Endometrium (tissue), 2 donors: ENCODE results near the gene TRIM66.
A peak's percentile ranks its signal among the peaks of the same experiment; 100 is the strongest.

Experiments
- FAIRE-seq: peaks from 2 replicates; lab custom pipeline; 2012; peaks lifted over from hg19 to GRCh38; lab: Jason Lieb, UNC
- donor health status: control.
- donor health status: control.

TRIM66 gene

DNA sequence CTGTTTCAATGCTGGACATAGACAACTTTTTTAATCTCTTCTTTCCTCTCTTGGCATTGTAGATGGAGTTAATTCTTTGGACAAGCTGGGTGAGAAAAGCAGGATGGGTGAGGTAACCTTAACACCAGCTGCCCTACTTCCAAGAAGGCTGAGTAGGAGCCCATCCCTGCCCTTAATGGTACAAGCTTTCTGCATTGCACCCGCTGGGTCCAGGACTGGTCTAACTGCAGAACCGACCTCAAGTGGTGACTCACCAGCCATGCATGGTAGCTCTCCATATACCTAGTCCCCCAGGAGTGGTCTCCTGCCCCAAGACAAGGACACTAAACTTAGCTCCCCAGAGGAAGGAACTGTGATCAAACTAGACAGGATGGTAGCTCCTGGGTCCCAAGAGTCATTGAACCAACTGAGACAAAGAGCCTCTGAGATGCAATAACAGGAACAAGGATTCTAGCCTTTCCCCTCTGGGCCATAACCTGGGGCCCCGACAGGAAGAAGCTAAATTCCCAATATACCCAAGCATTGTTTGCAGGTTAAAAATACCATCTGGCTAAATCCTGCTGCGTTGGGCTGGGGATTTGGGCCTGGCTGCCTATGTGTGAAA lies 32.3 kb upstream of the TRIM66 start:
- no peak for FAIRE-seq

DNA sequence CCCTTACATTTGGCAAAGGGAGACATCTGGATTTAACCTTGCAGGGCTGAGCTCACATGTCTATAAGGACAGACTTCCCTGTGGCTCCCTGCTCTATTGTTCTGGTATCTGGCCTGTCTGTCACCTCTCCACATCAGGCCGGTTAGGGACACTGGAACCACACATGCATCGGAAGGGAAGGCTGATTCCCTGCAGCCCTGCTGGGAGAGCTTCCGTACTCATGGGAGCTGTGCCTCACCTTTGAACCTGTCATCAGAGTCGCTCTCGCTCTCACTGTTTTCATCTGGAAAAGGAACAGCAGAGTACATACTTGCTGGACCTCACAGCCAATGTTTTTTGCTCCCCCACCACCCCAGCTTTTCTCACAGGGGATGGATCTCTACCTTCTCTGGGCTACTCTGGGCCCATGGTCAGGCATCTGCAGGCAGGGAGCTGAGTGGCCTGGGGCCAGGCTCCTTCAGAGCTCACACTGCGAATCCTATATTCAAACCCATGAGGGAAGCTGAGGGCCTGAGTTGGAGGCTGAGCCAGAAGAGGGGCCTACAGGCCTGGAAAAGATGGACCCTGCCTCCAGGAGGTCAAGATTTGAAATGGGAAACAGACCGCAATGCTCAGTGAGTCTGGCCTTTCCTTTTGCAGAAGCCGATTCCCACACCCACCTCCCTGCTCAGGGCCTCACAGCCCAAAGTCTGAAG lies 31.4 kb upstream of the TRIM66 start:
- no peak for FAIRE-seq

DNA sequence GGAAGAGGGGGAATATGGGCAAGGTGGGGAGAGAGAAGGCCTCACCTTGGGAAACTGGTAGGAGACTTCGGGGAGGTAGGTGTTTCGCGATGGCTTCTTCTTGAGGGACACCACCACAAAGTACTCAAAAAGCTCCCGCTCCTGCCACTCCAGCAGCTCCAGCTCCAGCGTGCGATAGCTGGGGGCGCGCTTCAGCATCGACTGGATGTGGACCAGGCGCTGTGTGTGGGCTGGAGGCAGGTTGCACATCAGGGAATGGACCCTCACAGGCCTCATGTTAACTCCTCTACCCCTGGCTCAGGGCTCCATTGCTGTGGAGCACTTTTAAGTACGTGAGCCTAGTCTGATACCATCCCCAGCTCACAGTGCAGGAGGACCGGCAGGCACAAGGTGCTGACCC lies 30.0 kb upstream of the TRIM66 start:
- no peak for FAIRE-seq

GRCh38 chr11:8711895-8712442 lies 29.5 kb upstream of the TRIM66 start:
- FAIRE-seq: no peak

- FAIRE-seq: no peak
These were observed 27.3 kb upstream of the TRIM66 start for GRCh38 chr11:8709777-8710176.

DNA sequence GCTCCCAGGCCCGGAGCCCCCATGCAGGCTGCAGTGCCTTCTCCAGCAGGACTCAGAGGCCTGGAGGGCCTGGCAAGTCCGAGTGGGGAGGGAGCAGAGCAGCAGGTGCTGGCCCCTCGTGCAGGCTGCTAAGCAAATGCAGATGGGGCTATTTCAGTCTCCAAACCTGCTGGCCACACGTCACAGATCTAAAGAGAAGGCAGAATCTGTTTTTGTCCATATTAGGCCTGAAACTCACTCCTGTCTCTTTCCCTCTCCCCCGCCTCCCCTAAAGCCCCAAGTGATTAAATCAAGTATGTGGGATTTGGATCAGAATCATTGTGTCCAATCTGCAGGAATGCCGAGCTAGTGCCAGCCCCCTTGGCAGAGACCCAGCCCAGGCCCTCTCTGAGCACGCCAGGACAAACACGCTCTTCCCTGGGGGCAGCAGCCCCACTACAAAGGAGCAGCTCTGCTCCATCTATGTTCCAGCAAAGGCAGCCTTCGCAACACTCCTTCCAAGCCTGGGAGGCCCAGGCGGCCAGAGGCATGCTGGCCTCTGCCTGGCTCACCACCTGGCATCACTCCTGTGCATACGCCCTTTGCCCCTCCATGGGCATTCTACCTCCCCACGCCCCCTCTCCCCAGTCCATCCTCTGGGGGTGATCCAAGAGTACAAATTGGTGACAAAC lies 26.7 kb upstream of the TRIM66 start:
- FAIRE-seq: peak; percentile 8

- FAIRE-seq: no peak
These were observed 25.2 kb upstream of the TRIM66 start for GRCh38 chr11:8707541-8708191.

GRCh38 chr11:8706673-8707432 lies 24.4 kb upstream of the TRIM66 start:
- FAIRE-seq: no peak

DNA sequence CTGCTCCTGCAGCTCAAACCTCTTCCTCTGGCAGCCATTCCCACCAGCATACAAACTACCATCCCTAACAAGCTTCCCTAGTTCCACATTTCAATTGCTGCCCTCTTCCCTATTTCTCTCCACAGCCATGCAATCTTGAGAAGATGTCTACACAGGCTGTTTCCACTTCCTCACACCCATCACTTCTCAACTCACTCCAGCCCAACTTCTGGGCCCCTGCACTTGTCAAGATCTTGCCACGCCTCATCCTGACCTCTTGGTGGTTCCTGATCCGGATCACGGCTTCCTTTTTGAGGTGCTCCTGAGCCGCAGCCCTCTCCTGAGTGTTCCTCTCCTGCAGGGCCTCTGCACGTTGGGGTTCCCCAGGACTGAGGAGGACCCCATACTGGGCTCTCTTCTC lies 22.7 kb upstream of the TRIM66 start:
- FAIRE-seq: no peak

DNA sequence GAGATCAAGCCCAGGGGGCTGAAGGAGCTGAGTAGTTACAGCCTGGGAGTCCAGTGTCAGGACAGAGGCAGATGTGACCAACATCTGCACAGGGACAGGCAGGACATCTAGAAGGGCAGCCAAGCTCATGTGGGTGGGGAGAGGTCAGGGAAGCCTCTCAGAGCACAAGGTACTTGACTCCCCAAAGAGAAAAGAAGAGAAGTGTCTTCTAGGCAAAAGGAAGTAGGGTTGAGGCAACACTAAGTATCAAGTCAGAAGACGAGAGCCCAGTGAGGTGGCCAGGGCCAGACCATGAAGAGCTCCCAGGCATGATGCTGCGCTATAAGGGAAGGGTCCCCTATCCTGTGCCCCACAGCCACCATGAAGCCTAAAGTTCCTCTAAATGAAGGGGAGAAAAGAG lies 21.7 kb upstream of the TRIM66 start:
- FAIRE-seq: no peak

GRCh38 chr11:8702598-8702915 lies 20.1 kb upstream of the TRIM66 start:
- FAIRE-seq: no peak

DNA sequence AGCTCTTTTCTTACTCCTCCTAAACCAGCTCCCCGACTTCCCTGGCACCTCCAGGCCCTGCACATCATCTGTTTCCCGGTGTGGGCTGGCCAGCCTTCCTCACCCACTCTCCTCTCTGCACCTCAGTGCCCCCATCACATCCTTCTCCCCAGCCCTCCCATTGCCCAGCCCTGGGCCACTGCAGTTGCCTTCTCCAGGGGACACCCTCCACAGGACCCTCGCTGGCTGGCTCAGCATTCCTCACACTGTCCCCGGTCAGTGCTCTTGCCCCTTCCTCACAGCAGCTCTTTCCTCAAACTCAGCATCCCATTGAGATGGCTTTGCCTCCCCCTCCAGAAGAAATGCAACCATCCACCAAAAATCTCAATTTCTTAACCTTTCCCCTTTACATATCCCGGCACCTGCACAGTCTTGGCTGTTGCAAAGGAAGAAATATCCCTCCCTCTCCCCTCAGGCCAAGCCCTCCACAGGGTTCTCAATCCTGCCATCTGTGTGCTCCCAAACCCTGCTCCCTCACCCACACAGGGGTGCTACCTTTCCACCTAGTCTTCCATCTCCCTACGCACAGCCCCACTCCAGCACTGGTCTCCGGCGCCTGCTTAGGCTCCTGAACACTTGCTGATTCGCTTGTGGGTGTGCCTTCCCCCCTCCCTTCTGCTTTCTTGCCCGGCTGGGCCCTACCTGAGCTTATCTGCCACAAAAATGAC lies 19.6 kb upstream of the TRIM66 start:
- FAIRE-seq: no peak

GRCh38 chr11:8699903-8700302 lies 17.4 kb upstream of the TRIM66 start:
- FAIRE-seq: no peak

DNA sequence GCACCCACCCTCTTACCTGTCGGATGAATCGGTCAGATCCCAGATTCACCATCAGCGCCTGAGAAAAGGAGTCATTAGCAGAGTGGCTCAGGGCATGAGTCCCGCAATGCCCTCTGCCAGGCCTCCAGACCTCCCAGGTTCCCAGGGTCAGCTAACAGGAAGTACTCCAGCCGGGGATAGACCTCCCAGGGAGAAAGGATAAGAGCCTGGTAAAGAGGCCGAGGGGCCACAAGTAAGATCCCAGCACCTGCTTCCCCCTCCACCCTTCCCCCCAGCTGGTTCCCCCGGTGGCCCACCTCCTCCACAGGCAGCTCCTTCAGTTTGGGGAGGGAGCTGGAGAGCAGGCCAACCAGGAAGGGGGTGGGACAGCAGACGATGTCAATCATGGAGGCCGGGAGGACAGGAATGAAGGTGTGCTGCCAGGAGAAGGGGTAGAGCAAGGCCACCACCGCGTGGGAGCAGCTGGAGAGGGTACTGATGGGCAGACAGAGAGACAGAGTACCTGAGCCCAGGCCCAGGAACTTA lies 16.5 kb upstream of the TRIM66 start:
- FAIRE-seq: no peak

DNA sequence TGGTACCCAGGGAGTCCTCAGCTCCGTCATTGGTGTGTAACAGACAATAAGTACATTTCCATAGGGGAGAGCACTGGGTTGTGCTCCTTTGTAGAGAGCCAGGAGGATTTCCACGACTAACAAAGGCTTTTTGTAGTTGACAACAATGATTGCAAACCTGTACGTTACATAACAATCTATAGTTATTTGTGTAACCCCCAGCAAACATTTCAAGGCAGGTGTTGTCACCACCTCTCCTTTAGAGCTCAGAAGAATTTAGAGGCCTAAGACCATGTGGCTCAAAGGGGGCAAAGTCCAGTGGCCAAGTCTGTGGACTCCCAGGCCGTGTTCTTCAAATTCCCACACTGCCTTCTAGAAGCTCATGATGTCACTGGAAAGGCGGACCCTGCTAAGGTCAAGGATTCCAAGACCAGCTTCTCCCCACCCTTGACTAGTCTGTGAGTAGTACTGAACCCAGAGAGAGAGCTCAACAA lies 15.9 kb upstream of the TRIM66 start:
- FAIRE-seq: no peak

- no peak for FAIRE-seq
These were observed 14.6 kb upstream of the TRIM66 start for GRCh38 chr11:8697054-8697453.

DNA sequence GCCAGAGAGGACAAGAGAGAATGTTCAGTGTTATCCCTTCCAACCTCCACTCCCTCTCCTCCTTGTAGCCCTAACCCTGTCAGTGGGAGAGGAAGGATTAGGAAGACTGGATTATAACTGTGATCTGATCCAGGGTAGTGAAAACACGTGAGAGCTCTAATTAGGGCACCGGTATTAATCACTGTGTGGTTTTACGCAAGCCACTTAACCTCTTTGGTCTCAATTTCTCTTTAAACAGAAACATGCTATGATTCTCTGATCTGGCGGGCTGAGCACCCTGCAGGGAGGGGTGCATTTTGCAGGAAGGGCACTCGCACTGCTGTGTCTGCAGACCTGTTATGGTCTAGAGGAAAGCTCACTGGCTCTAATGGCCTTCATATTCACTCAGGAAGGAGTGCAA lies 11.7 kb upstream of the TRIM66 start:
- no peak for FAIRE-seq

DNA sequence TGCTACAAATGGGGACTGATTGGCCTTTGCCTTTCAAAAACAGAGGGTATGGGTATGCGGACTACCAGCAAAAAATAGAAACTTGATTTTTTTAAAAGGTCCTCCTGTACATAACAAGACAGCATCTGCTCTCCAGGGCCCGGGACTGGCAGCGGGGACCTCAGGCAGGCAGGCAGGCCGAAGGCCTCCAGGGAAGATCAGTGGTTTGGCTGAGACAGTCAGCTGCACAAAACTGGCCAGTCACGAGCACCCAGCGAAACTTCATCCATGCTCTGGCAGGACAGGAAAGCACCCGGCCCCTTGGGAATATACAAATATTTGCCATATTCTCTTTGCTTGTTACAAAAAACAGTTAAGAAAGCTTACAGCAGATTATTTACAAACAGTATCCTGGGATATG lies 11.1 kb upstream of the TRIM66 start:
- no peak for FAIRE-seq

DNA sequence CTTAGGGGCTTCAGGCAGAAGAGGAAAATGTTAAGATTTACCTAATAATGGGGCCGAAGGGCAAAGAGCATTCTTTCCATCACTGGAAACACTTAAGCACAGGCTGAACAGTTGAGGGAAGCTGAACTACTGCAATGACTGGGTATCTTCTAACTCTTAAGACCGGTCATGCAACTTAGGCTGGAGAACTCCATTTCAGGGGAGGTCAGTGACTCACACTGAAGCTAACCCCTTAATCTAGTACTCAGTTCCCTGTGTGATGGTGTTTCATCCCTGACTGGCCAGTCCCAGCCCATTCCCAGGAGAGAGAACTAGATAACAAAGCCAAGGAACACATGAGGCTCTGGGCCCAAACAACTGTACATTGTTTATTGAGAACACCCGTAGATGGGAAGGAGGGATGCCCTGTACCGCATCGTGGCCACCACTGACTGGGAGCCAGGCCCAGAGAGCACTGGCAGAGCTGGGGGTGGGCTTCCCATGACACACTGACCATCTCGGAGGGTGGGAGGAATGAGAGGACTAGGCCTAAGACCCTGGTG lies 10.6 kb upstream of the TRIM66 start:
- no peak for FAIRE-seq

GRCh38 chr11:8692417-8692816 lies 10.0 kb upstream of the TRIM66 start:
- no peak for FAIRE-seq

DNA sequence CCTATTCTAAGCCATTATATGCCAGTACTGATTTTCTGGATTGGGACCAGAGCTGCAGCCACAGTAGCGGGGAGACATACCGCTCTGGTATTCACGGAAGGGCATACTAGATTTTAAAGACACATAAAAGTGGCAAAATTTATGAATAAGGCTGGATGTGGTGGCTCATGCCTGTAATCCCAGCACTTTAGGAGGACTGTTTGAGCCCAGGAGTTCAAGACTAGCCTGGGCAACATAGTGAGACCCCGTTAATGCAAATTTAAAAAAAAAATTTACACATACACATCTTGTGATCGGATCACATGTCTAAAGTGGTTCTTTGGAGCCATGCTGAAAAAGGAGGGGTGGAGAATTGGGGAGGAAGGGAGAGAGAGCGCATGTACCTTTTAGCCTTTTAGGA lies 9.1 kb upstream of the TRIM66 start:
- FAIRE-seq: no peak
